ENCODE results near the gene LMO2.

Gene LMO2

DNA sequence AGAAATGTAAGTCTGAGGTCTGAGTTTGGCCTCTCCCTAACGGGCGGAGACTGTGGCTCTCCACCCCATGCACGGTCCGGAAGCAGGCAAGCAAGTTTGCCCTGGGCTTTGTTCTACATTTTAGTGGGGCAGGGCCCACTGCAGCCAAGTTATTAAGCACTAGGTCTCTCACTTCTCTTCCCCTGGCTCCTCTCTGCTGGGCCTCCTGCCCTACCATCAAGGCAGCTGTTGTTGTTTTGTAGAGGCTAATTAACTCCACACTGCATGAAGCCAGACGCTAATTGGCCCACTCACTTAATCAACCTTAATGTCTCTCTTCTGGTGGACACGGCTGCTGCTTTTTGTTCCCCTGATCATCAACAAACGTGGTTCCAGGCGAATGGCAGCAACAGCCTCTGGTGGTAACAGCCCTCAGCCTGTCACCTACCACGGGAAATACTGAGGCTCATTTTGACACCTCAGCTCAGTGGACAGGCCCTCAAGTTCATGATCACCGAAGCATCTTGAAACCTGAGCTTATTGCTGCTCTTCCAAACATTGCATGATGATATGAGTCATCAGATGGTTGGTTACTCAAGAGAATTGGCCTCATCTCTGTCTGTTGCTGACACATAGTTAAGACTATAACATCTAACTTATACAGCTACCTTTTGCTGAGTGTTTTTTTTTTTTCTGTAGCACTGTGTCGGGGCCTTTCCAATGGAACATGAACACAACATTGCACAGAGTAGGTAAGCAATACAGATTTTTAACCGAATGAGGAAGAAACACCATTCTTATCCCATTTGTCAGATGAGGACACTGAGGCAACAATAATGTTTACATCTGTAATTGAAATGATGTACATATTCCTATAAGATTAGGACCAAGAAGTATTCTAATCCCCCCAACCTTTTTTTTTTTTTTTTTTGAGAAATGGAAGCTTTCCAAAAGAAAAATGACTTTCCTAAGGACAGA, 20.8 kb upstream of the LMO2 start:
- DNase-seq = peak; percentile 88

DNA sequence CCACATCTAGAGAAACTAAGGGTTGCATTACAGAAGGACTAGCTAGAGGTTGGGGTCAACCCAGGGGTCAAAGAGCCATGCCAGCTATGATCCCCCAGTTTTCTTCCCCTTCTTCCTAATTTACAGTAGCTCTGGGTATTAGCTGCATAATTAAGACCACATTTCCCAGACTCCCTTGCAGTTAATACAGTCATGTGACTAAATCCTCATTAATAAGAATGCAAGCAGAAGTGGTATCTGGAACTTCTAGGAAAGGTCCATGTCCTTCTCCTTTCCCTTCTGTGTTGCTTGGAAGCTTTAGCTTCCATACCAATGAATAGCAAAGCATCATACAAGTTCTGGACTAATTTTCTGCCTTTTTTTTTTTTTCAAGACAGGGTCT, 19.1 kb upstream of the LMO2 start:
- no peak for DNase-seq

DNA sequence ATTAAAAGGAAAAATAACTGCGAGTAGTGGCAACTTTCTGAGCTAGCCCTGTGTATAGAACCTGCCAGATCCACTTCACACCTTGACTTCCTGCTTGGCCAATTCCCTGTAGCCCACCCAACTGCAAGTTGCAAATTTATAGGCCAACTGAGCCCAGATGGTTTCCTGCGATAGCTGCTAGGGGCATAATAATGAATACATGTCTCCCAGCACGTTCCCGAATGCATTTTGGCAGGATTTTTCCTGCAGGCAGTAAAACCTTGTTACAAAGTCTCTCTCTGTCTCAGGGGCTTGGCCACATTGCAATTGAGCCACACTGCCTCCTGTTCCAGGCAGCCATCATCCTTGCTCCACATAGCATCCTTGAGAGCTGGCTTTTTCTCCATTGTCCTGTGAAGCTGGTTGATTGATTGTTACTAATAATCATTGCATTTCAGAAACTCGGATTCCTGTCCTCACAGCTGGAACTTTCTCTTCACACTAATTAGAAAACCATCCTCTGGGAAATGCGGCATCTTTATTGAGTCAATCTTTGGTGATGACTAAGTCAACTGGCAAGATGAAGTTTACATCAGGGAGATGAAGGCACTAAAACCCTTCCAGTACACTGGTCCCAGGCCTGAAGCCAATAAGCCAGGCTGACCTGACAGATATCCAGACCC, 18.6 kb upstream of the LMO2 start:
- DNase-seq = no peak

DNA sequence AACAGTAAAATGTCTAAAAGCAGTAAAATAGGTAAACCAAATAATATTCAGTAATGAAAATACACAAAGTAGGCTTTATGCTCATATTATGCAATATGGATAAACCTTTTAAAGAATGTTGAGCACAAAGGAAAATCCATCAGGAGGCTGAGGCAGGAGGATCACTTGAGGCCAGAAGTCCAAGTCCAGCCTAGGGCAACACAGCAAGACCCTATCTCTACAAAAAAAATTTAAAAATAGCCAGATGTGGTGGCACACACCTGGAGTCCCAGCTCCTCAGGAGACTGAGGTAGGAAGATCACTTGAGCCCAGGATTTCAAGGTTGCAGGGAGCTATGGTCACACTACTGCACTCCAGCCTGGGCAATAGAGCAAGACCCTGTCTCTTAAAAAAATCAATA, 17.7 kb upstream of the LMO2 start:
- no peak for DNase-seq

DNA sequence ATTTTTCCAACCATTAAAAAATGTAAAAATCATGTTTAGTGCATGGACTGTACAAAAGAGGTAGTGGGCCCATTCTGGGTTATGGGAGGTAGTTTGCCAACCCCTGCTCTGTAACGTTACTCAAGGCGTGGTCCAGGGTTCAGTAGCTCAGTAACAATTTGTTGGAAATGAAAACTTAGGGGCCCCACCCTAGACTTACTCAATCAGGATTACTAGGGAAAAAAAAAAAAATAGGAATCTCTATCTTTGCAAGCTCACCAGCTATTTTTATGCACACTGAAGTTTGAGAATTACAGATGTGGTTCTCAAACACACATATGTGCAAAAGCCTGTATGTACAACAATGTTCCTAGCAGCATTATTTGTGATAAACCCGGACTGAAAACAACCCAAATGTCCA, 17.3 kb upstream of the LMO2 start:
- DNase-seq = no peak

DNA sequence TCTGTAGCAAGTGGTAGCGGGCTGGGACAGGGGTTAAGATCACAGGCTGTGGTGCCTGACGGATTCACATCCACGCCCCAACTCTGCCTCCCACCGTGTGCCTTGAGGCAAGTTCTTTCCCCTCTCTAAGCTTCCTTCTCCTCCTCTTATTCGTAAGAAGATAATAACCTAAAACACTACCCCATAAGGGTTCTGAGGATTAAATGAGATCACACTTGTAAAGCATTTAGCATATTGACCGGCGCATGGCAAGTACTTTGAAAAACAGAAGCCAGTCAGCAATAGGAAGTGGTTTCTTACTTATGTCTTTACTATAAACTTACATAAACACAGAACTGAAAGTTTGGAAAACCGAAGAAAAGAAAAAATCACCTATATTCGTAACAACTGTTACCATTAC, 15.5 kb upstream of the LMO2 start:
- no peak for DNase-seq

DNA sequence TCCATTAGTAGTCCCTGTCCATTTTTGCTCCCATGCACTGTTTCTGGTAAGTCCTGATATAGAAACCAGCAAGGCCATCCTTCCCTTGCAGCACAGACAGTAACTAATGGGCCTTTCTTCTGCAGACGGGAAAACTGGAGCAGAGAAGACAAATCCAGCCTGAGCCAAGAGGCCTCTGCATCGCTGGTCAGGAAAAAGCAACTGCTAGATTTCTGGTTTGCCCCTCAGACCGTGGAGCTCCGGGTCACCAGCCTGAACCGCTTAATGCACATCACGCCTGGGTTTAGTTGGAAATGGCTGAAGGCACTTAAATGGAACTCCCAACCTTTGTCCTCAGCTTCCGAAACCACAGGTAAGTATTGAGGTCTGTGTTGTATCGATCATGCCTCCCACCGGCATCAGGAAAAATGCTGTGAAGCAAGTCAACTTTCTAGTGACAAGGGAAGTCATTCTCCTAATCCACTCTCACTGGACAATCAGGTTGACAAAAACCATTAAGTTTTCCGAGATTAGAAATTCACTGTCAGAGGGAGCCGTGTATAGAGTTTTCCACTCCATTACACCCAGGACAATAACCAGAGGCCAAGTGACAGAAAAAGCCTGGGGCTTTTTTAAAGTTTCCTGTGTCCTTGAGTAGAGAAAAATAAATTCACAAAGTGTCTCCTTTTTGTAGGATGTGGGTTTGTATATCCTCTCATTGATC, 14.8 kb upstream of the LMO2 start:
- DNase-seq = no peak

DNA sequence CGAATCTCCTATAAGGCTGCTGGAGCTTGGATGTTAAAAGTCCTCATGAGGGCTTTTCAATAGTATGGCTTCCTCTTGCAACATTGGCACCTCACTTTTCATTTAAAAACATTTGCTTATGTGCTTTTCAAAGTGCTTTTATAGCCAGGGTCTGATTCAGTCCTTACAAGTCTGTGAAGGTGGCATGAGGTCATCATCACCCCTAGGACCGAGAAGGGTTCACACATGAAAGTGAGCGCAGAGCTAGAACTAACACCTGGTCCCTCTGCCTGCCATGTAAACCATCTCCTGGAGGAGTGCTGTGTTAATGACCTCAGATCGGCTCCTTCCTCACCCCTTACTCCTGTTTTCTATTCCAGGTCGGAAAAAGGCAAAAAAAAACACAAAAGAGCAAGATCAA, 12.2 kb upstream of the LMO2 start:
- no peak for DNase-seq

DNA sequence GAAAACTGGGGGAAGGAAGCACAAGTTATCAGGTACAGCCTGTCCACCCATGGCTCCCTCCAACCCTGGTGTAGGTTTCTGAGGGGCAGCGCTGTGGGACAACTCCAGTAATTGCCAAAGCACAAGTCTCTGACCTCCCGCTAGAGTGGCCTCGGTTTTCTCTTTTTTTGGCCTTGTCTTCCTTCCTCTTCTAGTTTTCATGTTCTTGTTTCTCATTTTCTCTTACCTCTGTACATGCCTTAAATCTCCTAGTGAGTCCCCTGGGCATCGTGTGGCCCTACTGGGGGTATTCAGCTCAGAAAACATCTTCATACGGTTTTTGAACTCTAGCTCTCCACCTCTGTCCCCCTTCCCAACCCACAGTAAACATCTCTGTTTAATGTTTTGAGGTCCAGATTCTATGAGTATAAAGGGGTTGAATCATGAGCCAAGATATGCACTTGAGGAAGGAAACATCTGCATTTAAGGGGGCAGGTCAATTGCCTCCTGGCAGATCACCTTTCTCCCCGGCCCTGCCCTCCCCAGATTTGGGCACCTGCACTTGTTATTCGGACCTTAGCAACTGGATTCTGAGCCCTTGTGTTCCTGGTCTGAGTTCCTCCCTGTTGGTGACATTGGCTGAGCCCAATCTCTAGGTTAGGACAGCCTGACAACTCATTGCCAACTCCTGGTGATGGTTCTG, 8.4 kb upstream of the LMO2 start:
- DNase-seq = no peak

DNA sequence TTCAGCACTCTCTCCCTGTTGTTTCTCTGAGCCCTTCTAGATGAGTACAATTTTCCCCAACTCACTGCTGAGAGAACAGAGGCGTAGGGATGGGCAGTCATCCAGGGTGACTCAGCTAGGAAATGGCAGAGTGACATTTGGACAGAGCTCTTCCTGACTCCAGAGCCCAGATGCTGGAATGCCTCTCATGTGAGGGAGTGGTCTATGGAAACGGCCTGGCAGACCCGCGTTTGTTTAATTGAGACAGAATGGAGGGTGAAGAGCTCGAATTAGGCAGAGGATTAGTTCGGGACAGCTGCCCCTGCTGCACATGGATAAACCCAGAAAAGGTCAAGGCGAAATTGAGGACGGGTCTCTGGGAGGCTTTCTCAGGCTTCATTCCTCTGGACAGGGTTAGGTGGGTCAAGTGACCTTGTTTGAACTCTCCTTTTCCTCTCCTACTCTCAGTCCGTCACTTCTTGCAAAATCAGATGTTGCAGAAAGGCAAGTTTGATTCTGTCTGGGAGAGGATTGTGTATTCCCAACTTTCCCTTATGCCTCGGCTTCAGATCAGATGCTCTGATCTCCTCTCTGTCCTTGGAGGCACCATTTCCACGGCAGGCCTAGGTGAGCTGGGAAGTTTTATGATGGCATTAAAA, 7.6 kb upstream of the LMO2 start:
- DNase-seq = peak; percentile 30

DNA sequence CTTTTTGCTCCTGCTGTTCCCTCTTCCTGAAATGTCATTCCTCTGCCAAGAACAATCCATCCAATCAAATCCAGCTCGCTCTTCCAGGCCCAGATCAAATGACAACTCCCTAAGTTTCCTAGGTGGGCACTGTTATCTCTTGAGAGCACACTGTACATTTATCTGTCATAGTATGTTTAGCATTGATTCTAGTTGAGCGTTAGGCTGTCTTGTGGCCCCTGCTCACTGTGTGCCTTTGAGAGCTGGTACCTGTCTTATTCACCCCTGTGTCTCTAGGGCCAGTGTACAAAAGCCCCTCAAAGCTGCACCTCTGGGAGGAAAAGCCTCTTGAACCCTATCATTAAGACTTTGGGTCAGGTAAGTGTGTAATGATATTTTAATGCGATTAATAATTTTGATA, 7.1 kb upstream of the LMO2 start:
- no peak for DNase-seq

DNA sequence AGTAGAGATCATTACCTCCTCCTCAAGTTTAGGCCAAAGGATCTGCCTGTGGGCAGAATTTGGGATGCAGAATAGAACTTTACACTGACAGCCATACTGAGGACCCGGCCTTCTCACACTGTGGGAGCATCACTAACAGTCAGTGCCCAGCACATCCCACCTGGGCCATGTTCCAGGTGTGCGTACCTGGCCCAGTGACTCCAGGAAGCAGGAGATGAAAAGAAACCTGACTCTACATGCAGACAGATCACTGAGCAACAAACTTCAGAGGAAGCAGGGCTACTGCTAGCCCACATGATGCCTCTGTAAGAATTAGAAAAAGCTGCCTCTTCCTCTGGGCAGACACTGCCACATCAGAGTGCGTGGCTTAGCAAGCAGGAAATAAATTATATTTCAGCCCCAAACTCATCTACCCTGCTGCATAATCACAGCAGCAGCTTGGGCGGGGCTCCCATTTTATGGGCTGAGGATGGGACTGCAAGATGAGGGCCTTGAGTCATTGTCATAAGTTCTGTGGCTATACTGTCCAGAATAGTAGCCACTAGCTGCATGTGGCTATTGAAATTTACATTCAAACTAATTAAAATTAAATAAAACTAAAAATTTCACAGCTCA, 6.0 kb upstream of the LMO2 start:
- no peak for DNase-seq

DNA sequence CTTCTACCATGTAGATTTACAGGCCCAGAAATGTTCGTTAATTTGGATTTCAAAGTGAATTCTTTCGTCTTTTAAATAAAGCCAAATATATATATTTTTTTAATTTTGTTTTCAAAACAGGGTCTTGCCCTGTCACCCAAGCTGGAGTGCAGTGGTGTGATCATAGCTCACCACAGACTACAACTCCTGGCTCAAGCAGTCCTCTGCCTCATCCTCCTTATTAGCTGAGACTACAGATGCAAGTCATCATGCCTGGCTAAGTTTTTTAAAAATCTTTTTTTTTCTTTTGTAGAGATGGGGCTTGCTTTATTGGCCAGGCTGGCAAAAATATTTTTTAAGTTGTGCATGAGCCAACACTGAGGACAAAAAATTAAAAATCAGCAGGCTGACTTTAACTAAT, 5.0 kb upstream of the LMO2 start:
- DNase-seq = no peak

DNA sequence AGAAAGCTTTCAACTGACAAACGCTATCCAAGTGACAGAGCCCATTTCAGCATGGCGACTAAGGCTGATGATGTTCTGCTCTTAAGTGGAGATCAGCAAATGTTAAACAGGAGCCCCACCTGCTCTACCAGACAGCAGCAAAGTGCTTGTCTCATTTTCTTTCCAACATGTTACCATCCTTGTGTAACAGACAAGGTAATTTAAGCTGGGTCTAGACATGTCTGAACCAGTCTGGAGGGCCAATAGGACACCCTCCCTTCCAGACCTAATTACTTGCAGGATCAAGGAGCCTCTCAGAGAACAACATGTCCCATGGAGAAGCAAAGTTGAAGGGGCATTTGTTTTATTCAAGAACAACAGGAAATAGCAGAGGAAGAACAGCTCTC, 3.9 kb upstream of the LMO2 start:
- DNase-seq = peak; percentile 88

DNA sequence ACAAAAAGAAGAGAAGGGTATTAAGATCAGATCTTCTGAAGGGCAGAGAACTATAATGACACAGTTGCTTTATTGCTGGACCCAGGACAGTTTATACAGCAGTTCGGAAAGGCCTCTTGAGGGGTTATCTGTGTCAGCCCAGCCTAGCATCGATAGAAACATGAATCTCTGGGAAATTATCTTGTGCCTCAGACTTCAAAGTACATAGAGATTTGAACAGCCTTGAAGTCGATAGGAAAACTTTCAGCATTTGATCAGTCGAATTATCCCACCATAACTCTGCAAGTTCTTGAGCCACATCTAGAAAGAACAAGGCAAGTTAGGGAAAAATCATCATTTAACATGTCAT, 2.5 kb upstream of the LMO2 start:
- no peak for DNase-seq

DNA sequence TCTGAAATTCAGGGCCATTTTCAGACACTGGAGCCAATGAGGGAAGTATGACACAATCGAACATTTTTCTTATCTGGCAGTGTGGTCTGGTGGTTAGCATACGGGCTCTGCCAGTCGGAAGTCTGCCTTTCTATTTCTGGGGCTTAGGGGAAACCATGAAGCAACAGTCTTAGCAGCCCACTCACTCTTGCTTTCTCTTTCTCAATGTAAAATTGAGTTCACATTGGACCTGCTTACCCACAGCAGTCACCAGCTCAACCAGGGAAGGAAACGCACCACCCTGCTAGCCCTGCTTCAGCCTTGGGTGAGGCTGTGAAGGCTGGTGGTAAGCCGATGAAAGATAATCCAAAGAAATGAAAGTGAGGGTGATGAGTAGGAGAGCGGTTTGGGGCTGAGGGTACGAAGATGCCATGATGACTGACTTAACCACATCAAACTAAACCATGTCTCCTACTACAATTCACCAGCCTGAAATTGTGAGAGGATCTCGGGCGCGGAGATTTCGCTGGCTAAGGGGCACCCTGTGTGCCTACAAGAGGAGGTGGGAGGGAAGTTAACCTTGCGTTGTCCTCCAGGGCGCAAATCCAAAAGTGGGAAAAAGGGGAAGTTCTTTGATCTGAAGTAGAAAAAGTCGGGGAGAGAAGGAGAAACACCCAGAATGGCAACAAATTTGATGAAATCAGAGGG, 2.0 kb upstream of the LMO2 start:
- DNase-seq = no peak

DNA sequence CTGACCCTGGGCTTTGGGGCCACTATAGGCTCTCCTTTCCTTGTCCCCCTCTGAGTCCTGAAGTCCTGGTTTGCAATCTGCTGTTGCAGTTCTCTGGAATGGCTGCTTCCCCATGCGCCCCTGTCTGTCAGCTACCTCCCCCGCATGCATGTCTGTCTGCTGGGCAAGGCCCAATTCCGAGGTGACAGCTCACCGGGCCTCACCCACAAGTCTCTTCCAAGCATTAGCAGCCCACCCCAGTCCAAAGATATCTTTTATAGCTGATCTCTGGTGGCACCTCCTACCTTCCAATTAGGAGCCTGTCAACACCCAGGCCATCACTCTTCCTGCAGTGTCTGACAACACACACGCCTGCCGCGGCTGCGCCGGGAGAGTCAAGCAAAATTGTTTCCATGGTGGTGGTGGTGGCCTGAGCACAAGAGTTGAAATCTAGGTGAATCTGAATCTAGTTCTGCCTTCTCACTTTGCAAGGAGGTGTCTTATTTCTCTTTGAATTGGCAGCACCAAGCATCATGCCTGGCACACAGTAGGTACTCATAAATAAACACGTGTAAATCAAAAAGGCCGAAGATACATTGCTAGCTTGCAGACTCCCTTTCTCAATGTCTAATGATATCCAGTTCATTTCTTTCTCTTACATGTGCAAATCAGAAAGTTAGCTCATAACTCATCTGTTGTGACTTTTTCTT, 1.2 kb upstream of the LMO2 start:
- no peak for DNase-seq

DNA sequence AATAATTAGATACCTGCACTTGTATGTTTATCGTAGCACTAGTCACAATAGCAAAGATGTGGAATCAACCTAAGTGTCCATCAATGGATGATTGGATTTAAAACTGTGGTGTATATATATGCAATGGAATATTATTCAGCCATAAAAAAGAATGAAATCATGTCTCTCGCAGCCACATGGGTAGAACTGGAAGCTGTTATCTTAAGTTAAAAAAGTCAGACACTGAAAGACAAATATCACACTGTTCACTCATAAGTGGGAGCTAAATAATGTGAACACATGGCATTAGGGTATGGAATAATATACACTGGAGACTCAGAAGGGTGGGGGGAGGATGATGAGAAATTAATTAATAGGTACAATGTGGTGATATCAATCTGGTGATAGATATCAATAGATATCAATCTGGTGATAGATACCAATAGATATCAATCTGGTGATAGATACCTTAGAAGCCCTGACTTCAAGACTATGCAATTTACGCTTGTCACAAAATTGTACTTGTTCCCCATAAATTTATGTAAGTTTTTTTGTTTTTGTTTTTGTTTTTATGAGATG, 2.0 kb downstream of the LMO2 start:
- DNase-seq = no peak

DNA sequence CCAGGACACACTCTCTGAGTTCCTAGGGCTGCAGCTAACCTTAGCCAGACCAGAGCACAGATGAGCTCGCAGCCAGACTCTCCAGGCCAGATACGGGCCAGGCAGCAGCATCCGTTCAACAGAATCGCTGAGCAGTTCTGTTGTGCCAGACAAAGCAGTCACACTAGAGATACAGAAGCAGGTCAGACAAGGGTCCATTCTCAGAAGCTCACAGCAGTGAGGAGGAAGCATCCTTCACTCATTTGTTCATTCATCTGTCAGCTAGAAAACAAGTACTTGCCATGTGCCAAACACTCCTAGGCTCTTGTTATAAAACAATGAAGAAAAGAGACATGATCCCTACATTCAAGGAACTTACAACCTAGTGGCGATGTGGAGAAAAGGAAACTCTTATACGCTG, 2.6 kb downstream of the LMO2 start:
- DNase-seq = no peak

DNA sequence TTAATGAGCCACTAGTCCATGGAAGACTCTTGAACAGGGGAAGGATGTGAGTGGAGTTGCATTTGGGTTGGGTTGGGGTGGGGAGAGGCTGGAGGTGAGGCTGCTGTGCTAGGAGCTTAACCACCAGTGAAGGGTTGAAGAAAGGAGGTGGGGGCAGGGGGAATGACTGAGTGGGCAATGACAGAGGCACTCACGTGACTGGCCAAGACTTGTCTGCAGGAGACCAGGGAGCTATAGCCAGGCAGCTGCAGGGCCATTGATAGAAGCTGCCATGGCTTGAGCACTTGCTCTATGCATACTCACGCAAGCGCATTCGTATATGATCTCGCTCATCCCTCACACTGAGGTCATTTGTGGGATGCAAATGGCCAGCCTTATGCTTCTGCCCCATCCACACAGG, 4.0 kb downstream of the LMO2 start:
- no peak for DNase-seq

Measured in NCI-H1105 treated with DMSO at 0.1 percent for 48 hours (cell line).